PC-9 (cell line): ENCODE data around the gene ZNF10. TPM values are rescaled to one million over a fixed set of nuclear protein-coding genes. Genes with fewer than 3 reads are reported as not detected.

ENCODE experiments used
- BruUV-seq: library from RNA; stranded (reverse); fragments of 400-500 nt; replicated peaks from 2 replicates; lab custom pipeline; 2021; lab: Mats Ljungman, UMichigan
- CTCF ChIA-PET: fragments of 300-600 bp; sonication (Branson Sonifier 250); formaldehyde crosslinking; loops from one replicate; lab custom pipeline; 2022; ENCODE audit warnings: antibody characterized with exemption; lab: Charles Lee
- POLR2A ChIA-PET: fragments of 300-600 bp; sonication (Branson Sonifier 250); formaldehyde crosslinking; loops from one replicate; lab custom pipeline; 2022; ENCODE audit warnings: antibody characterized with exemption; ENCODE audit not compliant: unreplicated experiment; lab: Charles Lee
- DNase-seq, 2 experiments: peaks; one replicate each; pipeline versions ENCODE4 v3.0.0 to v3.0.0-alpha.2; 2015 to 2022; ENCODE audit warnings: mixed read lengths in 1 of 2
- H2AFZ ChIP-seq: fragments of 200-600 bp; sonication (generic); 2 replicates; pipeline ENCODE4 v1.8.1; 2017; ENCODE audit warnings: antibody characterized with exemption
- H3F3A ChIP-seq: fragments of 200-600 bp; sonication (generic); 2 replicates; pipeline ENCODE4 v1.8.1; 2017; ENCODE audit warnings: antibody characterized with exemption, mild to moderate bottlenecking, low read depth; ENCODE audit not compliant: insufficient read depth
- H3K27ac ChIP-seq: fragments of 200-600 bp; sonication (generic); 2 replicates; pipeline ENCODE4 v1.6.1; 2016; ENCODE audit warnings: mixed run types
- H3K27me3 ChIP-seq: fragments of 200-600 bp; sonication (generic); 2 replicates; pipeline ENCODE4 v1.6.1; 2016; ENCODE audit warnings: low read depth, mixed run types; ENCODE audit not compliant: insufficient read depth
- H3K36me3 ChIP-seq: fragments of 200-600 bp; sonication (generic); 2 replicates; pipeline ENCODE4 v1.6.1; 2016; ENCODE audit warnings: low read depth, mixed run types
- H3K4me1 ChIP-seq: fragments of 200-600 bp; sonication (generic); replicated peaks from 2 replicates; pipeline ENCODE4 v1.6.1; 2016; ENCODE audit warnings: mixed run types; ENCODE audit not compliant: insufficient read depth
- H3K4me2 ChIP-seq: fragments of 200-600 bp; sonication (generic); 2 replicates; pipeline ENCODE4 v1.6.1; 2017; ENCODE audit warnings: mixed run types
- H3K4me3 ChIP-seq: fragments of 200-600 bp; sonication (generic); 2 replicates; pipeline ENCODE4 v1.6.1; 2016; ENCODE audit warnings: mixed run types
- H3K79me2 ChIP-seq: fragments of 200-600 bp; sonication (generic); 2 replicates; pipeline ENCODE4 v1.6.1; 2017; ENCODE audit warnings: low read depth, mixed run types
- H3K9me2 ChIP-seq: fragments of 200-600 bp; sonication (generic); 2 replicates; pipeline ENCODE4 v1.8.1; 2017; ENCODE audit warnings: mild to moderate bottlenecking; ENCODE audit not compliant: insufficient read depth
- H3K9me3 ChIP-seq: fragments of 200-600 bp; sonication (generic); 2 replicates; pipeline ENCODE4 v1.8.1; 2016; ENCODE audit warnings: low read depth; ENCODE audit not compliant: insufficient read depth
- H4K20me1 ChIP-seq: fragments of 200-600 bp; sonication (generic); 2 replicates; pipeline ENCODE4 v1.8.1; 2017; ENCODE audit not compliant: insufficient read depth
- EZH2 ChIP-seq: fragments of 200-600 bp; sonication (generic); IDR thresholded peaks from 2 replicates; pipeline ENCODE4 v1.8.0; 2017; ENCODE audit warnings: antibody characterized with exemption, low read depth
- intact Hi-C: fragments of 100-400 bp; cut with micrococcal nuclease; formaldehyde crosslinking; loops from one replicate; pipeline ENCODE4 v1.10.0; 2022; ENCODE audit not compliant: unreplicated experiment
- total RNA-seq: library from RNA; stranded (reverse); gene quantifications from 2 replicates; pipeline ENCODE4 v1.2.3, GENCODE V29; 2021
- TF ChIP-seq, protein P1 (sequence below): fragments of 200-600 bp; sonication (generic); conservative IDR thresholded peaks from 2 replicates; pipeline ENCODE4 v1.6.1; 2017; ENCODE audit warnings: mixed run types, antibody characterized with exemption, mild to moderate bottlenecking, moderate library complexity

The ZNF10 gene
- total RNA-seq, 1 experiment from 2014 or later, result 9.5 TPM

DNA sequence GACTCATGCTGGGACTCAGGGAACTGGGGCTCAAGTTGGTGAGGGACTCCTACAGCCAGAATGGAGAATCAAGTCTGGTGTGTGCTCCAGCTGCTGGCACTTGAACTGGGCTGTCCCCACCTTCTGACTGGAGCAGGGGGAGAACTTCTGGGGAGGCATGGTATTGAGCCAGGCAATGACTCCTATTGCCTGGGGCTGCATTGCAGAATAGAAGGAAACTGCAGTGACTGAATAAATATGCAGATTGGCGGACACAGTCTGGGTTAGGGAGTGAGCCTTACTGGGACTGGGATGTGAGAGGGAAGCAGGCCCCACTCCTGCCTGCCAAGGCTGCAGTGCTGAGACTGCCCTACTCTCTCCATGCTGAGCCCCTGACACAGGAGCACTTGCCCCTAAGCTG, 42.1 kb downstream of the ZNF10 start:
- no peaks in the 10 kb centered on the region for H3K27me3 ChIP-seq
- no peak overlapping the region for H3K4me3 ChIP-seq
- H3F3A ChIP-seq, result no peaks in the 10 kb centered on the region
- ChIA-PET CTCF (no interaction called here), POLR2A (no interaction called here)
- no peak overlapping the region for H3K4me2 ChIP-seq
- no TSS peak for BruUV-seq
- H2AFZ ChIP-seq, result no peak overlapping the region
- no peaks in the 10 kb centered on the region for H3K4me1 ChIP-seq
- no peak for DNase-seq
- no peak overlapping the region for H3K27ac ChIP-seq
- H4K20me1 ChIP-seq, result no peaks in the 10 kb centered on the region
- TF ChIP-seq, protein P1, sequence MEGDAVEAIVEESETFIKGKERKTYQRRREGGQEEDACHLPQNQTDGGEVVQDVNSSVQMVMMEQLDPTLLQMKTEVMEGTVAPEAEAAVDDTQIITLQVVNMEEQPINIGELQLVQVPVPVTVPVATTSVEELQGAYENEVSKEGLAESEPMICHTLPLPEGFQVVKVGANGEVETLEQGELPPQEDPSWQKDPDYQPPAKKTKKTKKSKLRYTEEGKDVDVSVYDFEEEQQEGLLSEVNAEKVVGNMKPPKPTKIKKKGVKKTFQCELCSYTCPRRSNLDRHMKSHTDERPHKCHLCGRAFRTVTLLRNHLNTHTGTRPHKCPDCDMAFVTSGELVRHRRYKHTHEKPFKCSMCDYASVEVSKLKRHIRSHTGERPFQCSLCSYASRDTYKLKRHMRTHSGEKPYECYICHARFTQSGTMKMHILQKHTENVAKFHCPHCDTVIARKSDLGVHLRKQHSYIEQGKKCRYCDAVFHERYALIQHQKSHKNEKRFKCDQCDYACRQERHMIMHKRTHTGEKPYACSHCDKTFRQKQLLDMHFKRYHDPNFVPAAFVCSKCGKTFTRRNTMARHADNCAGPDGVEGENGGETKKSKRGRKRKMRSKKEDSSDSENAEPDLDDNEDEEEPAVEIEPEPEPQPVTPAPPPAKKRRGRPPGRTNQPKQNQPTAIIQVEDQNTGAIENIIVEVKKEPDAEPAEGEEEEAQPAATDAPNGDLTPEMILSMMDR, result no peak
- TF ChIP-seq EZH2, result no peak
- H3K79me2 ChIP-seq, result no peaks in the 10 kb centered on the region
- intact Hi-C loops, result no loop called here
- peaks cover 24% of the 10 kb centered on the region; the same call in 1 of the 2 replicates for H3K9me3 ChIP-seq
- no peaks in the 10 kb centered on the region for H3K9me2 ChIP-seq
- H3K36me3 ChIP-seq, result no peaks in the 10 kb centered on the region

DNA sequence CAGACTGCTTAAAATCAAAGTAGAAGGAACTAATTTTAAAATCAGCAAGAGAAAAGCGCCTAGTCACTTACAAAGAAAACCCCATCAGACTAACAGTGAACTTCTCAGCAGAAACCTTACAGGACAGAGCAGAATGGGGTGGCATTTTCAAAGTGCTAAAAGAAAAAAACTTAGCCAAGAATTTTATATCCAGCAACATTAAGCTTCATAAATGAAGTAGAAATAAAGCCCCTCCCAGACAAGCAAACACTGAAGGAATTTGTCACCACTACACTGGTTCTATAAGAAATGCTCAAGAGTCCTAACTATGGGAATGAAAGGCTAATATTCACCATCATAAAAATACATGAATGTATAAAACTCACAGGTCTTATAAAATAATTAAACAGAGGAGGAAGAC, 44.5 kb downstream of the ZNF10 start:
- intact Hi-C loops, result no loop called here

DNA sequence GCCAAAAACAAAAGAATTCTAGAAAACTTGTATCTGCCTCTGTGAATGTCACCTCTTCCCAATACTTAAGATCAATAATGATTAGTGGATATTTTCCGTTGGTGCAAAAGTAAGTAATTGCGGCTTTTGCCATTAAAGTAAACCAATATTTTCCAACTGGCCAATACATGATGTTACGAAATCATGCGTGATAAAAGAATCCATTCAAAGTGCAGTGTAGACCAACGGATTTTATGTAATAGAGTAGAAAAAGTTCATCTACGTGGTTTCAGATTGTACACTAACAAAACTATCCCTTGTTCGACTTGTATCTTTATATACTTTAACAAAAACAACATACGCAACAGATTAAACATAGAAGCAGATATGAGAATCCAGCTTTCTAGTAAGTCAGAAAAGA, 50.2 kb downstream of the ZNF10 start:
- Histone ChIP-seq H3K4me1 (no peaks in the 10 kb centered on the region), H3K79me2 (peaks cover 12% of the 10 kb centered on the region; the same call in 1 of the 2 replicates), H3K9me3 (peaks cover 49% of the 10 kb centered on the region), H3K36me3 (peaks cover 36% of the 10 kb centered on the region), H4K20me1 (no peaks in the 10 kb centered on the region), H3K9me2 (no peaks in the 10 kb centered on the region), H3K27me3 (no peaks in the 10 kb centered on the region), H3K27ac (no peak overlapping the region), H3K4me3 (peak overlapping the region; percentile 65; the same call in 1 of the 2 replicates), H2AFZ (no peak overlapping the region), H3K4me2 (no peak overlapping the region), H3F3A (no peaks in the 10 kb centered on the region)
- TF ChIP-seq, protein P1, result no peak
- intact Hi-C loops, result loop anchor here (1.0 to 2.0 kb wide), 5 partner anchors 50 to 224 kb away; partner anchors contain the start of genes ZNF10, ZNF140, ZNF26 and ZNF605
- DNase-seq, result no peak
- ChIA-PET POLR2A (interaction anchor here (0.5 kb wide), 1 partner anchor 100 kb away, joined by 4 read pairs; no protein-coding TSS in a partner anchor), CTCF (interaction anchor here (0.5 to 0.8 kb wide), 2 partner anchors 21 to 195 kb away, joined by 3 to 10 read pairs; partner anchors contain the start of gene ZNF26)
- BruUV-seq, result no TSS peak

More for the DNA sequence above, 44.5 kb downstream of the ZNF10 start:
- POLR2A ChIA-PET, result no interaction called here
- CTCF ChIA-PET, result no interaction called here
- Histone ChIP-seq H4K20me1 (no peaks in the 10 kb centered on the region), H3K36me3 (no peaks in the 10 kb centered on the region), H3K9me3 (peaks cover 28% of the 10 kb centered on the region; the same call in 1 of the 2 replicates), H3K27me3 (no peaks in the 10 kb centered on the region), H3K4me3 (no peak overlapping the region), H3F3A (no peaks in the 10 kb centered on the region), H3K9me2 (no peaks in the 10 kb centered on the region), H3K4me1 (no peaks in the 10 kb centered on the region), H3K79me2 (no peaks in the 10 kb centered on the region), H2AFZ (no peak overlapping the region), H3K4me2 (no peak overlapping the region), H3K27ac (no peak overlapping the region)
- DNase-seq, result no peak
- BruUV-seq, result no TSS peak
- TF ChIP-seq EZH2, result no peak
- TF ChIP-seq, protein P1, result no peak
